ENCODE measurements around the gene FHIT. TPM values are rescaled to one million over a fixed set of nuclear protein-coding genes. Genes with fewer than 3 reads are reported as not detected.
"Not testable (repeated sequence)": the region's sequence is repeated elsewhere in the genome, so short reads cannot be mapped to it uniquely, and the experiment has no call there.

The FHIT gene
- total and polyA plus RNA-seq, 7 donors = 0.98 to 10.4 (median 4.0) TPM

DNA sequence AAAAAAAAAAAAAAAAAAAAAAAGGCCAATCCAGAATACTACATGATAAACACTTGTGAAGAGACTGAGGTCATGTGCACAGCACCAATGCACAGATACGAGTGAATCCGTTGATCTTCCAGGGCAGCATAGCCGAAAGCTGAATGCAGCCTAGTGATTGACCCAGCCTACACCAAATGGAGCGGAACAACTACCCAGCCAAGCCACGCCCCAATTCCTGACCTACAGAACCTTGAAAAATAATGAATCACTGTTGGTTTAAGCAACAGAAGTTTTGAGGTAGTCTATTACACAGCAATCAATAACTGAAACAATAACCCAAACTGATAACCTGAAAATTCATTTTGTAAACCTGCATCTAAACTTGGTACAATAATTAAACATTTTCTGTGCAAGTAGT lies 361.0 kb downstream of the FHIT start:
- ATAC-seq = no peak

DNA sequence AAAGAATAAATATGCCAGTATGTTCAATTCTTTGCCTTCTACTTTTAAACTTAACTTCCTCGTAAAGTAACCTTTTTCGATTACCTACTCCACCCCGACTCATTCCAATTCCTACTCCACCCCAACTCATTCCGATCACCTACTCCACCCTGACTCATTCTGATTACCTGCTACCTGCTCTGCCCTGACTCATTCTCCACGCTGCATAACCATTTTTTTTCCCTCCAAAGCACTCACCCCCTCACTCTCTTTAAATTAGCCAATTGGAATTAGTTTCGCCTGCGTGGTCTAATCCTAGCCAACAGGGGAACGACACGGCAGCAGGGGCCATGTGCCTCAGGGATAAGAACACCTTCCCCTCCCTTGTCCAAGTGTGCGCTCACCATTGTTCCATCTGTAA lies 362.3 kb downstream of the FHIT start:
- H3K4me1 ChIP-seq; H3K27me3 ChIP-seq (ENCODE audit: insufficient read depth in 3 of 3, low read length in 2 of 3); H3K9me3 ChIP-seq; DNase-seq; ATAC-seq; H3K27ac ChIP-seq; intact Hi-C loops (cut with DNase I); H3K36me3 ChIP-seq (ENCODE audit: insufficient read depth in 1 of 2, low read depth in 1 of 2); H3K4me3 ChIP-seq: not testable (repeated sequence)
- WGBS, 3 donors = 88 to 91% (median 89%) methylated on average over 10 of the region's 10 CpGs

More for the DNA sequence above, 361.0 kb downstream of the FHIT start:
- Histone ChIP-seq H3K27ac (no peak overlapping the region), H3K9me3 (no peaks in the 10 kb centered on the region), H3K36me3 (ENCODE audit: insufficient read depth in 1 of 2, low read depth in 1 of 2) (no peaks in the 10 kb centered on the region), H3K27me3 (ENCODE audit: insufficient read depth in 3 of 3, low read length in 2 of 3) (no peaks in the 10 kb centered on the region), H3K4me3 (no peak overlapping the region), H3K4me1 (no peaks in the 10 kb centered on the region)
- DNase-seq = no peak
- intact Hi-C loops (cut with DNase I) = no loop called here
- TF ChIP-seq, protein P1, sequence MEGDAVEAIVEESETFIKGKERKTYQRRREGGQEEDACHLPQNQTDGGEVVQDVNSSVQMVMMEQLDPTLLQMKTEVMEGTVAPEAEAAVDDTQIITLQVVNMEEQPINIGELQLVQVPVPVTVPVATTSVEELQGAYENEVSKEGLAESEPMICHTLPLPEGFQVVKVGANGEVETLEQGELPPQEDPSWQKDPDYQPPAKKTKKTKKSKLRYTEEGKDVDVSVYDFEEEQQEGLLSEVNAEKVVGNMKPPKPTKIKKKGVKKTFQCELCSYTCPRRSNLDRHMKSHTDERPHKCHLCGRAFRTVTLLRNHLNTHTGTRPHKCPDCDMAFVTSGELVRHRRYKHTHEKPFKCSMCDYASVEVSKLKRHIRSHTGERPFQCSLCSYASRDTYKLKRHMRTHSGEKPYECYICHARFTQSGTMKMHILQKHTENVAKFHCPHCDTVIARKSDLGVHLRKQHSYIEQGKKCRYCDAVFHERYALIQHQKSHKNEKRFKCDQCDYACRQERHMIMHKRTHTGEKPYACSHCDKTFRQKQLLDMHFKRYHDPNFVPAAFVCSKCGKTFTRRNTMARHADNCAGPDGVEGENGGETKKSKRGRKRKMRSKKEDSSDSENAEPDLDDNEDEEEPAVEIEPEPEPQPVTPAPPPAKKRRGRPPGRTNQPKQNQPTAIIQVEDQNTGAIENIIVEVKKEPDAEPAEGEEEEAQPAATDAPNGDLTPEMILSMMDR (IDR thresholded peaks at IDR 0.05) = no peak
- 69 to 75% (median 72%) methylated on average over 5 of the region's 5 CpGs for WGBS, 3 donors

DNA sequence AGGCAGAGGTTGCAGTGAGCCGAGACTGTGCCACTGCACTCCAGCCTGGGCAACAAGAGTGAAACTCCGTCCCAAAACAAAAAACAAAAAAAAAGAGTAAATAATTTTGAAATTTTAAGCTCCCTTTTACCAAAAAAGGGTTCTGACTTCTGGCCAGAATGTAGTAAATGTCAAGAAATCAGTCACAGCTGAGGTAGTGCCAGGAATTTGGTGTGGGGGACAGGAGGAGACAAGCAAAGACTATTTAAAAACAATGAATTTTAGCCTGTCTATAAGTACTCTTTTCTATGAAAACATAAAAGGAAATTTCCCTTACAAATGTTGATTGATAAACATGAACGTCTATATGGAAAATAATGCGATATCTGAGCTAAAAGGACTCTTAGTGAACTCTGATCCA lies 363.7 kb downstream of the FHIT start:
- H3K4me1 ChIP-seq = no peaks in the 10 kb centered on the region
- H3K9me3 ChIP-seq = peaks cover 6% of the 10 kb centered on the region
- intact Hi-C loops (cut with DNase I) = no loop called here
- TF ChIP-seq, protein P1 (IDR thresholded peaks at IDR 0.05) = no peak
- ATAC-seq = no peak
- no peaks in the 10 kb centered on the region for H3K36me3 ChIP-seq (ENCODE audit: insufficient read depth in 1 of 2, low read depth in 1 of 2)
- no peak for DNase-seq
- no peaks in the 10 kb centered on the region for H3K27me3 ChIP-seq (ENCODE audit: insufficient read depth in 3 of 3, low read length in 2 of 3)
- WGBS, 3 donors = 68 to 75% (median 70%) methylated on average over 4 of the region's 4 CpGs
- H3K4me3 ChIP-seq = no peak overlapping the region
- no peak overlapping the region for H3K27ac ChIP-seq

DNA sequence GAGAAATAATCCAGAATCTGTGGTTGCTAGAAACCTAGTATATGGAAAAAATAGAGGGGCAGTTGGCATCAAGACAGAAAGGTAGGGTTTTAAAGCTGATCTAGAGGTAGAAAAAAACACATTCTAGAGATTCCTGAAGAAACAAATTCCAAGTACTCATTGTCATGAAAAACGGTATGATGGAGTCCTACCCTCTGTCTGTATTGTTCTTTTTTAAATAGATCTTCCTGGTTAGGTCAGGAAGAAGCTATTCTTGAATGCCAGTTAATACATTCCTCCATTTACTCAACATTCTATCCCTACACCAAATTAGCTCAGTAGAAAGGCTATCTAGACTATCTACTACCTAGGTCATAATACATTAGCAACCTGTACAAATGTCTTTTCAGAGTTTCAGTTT lies 364.7 kb downstream of the FHIT start:
- no peak overlapping the region for H3K27ac ChIP-seq
- H3K27me3 ChIP-seq (ENCODE audit: insufficient read depth in 3 of 3, low read length in 2 of 3) = no peaks in the 10 kb centered on the region
- H3K36me3 ChIP-seq (ENCODE audit: insufficient read depth in 1 of 2, low read depth in 1 of 2) = no peaks in the 10 kb centered on the region
- no peaks in the 10 kb centered on the region for H3K4me1 ChIP-seq
- intact Hi-C loops (cut with DNase I) = no loop called here
- no peak overlapping the region for H3K4me3 ChIP-seq
- DNase-seq = no peak
- peaks cover 6% of the 10 kb centered on the region for H3K9me3 ChIP-seq
- TF ChIP-seq, protein P1 (IDR thresholded peaks at IDR 0.05) = no peak
- WGBS, 3 donors = 63 to 78% (median 67%) methylated on average over 1 of the region's 1 CpG
- no peak for ATAC-seq

DNA sequence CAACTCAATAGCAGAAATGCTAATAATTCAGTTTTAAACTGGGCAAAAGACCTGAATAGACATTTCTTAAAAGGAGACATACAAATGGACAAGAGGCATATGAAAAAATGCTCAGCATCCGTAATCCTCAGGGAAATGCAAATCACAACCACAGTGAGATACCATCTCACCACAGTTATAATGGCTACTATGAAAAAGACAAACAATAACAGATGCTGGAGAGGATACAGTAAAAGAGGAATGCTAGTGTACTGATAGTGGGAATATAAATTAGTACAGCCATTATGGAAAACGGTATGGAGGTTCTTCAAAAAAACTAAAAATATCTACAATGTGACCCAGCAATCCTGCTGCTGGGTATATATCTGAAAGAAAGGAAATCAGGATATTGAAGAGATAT lies 367.2 kb downstream of the FHIT start:
- DNase-seq = no peak
- intact Hi-C loops (cut with DNase I) = no loop called here
- Histone ChIP-seq H3K4me1 (no peaks in the 10 kb centered on the region), H3K4me3 (no peak overlapping the region), H3K27ac (no peak overlapping the region), H3K27me3 (ENCODE audit: insufficient read depth in 3 of 3, low read length in 2 of 3) (no peaks in the 10 kb centered on the region), H3K9me3 (peaks cover 9% of the 10 kb centered on the region), H3K36me3 (ENCODE audit: insufficient read depth in 1 of 2, low read depth in 1 of 2) (no peaks in the 10 kb centered on the region)
- no peak for ATAC-seq
- TF ChIP-seq, protein P1 (IDR thresholded peaks at IDR 0.05) = no peak
- WGBS, 3 donors = 63 to 67% (median 65%) methylated on average over 2 of the region's 2 CpGs

Data from psoas muscle (tissue), 8 donors.